ENCODE results near the gene CBARP.
"Not testable (repeated sequence)": the region's sequence is repeated elsewhere in the genome, so short reads cannot be mapped to it uniquely, and the experiment has no call there.

The CBARP gene

DNA sequence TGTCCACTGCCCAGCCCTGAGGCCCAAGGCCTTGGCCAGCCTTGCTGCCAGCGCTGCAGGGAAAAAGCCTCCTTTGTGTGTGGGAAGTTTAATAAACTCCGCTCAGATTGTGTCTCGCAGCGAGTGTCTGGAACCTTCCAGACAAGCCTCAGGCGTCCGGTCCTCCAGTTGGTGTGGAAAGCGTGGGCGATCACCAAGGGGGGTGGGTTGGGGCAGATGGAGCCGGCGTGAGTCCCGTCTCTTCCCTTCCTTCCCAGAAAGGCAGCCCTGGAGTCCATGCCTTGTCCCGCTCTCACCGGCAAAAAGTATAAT, 27.6 kb downstream of the CBARP start:
- DNase-seq (ENCODE audit: low read depth), result no peak

GRCh38 chr19:1208830-1209229, 29.0 kb downstream of the CBARP start:
- DNase-seq (ENCODE audit: low read depth), result not testable (repeated sequence)

DNA sequence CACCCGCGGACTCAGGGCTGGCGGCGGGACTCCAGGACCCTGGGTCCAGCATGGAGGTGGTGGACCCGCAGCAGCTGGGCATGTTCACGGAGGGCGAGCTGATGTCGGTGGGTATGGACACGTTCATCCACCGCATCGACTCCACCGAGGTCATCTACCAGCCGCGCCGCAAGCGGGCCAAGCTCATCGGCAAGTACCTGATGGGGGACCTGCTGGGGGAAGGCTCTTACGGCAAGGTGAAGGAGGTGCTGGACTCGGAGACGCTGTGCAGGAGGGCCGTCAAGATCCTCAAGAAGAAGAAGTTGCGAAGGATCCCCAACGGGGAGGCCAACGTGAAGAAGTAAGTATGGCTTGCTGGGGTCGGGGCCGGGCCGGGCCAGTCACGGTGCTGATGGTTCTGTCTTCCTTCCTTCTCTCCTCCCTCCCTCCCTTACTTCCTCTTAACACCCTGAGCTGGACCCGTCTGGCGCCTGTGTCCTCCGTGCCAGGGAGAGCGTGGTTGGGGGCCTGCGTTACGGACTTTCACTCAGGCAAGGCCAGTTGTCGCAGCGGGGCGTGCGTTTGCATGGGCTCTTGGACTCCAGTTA, 30.8 kb downstream of the CBARP start:
- no peak for DNase-seq (ENCODE audit: low read depth)

GRCh38 chr19:1206150-1206863, 31.5 kb downstream of the CBARP start:
- no peak for DNase-seq (ENCODE audit: low read depth)

DNA sequence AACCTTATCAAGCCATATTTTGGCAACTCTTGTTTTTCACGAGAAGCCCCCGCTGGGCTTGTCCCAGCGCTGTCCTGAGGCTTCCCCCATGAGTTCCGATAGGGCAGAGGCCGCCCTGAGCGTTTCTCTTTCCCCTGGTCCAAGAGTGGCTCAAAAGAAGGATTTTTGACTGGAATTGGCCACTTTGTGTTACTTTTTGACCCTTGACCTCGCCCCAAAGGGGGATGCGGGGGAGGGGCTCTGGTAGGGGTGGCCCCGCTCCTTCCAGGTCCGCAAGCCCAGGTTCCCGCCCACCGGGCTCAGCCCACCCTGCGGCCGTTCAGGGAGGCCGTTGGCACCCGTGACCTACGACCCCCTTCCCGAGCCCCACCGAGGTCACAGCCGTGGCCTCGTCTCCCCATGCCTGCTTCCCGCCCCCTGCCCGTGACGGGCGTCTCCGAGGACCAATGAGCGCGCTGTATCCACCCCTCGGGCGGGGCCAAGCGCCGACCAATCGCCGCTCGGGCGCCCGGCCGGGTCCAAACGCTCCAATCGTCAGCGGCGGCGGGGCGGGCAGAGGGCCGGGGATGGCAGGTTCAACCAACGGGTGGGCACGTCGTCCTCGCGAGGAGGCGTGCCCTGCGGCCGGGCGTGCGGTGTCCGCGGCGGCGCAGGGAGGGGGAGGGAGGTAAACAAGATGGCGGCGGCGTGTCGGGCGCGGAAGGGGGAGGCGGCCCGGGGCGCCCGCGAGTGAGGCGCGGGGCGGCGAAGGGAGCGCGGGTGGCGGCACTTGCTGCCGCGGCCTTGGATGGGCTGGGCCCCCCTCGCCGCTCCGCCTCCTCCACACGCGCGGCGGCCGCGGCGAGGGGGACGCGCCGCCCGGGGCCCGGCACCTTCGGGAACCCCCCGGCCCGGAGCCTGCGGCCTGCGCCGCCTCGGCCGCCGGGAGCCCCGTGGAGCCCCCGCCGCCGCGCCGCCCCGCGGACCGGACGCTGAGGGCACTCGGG, 32.4 kb downstream of the CBARP start, which contains the start of gene STK11:
STK11 (plus strand) TSS at position 665 of the 986 bp plus-strand sequence. CDS start 1,136 bp downstream, outside the sequence.
- peak; percentile 63 for DNase-seq (ENCODE audit: low read depth)

DNA sequence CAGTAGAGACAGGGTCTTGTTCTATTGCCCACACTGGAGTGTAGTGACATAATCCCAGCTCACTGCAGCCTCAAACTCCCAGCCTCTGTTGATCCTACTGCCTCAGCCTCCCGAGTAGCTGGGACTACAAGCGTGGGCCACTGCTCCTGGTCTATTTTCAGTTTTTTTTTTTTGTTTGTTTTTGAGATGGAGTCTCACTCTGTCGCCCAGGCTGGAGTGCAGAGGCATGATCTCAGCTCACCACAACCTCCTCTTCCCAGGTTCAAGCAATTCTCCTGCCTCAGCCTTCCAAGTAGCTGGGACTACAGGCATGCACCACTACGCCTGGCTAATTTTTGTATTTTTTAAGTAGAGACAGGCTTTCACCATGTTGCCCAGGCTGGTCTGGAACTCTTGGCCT, 37.2 kb downstream of the CBARP start:
- not testable (repeated sequence) for DNase-seq (ENCODE audit: low read depth)

DNA sequence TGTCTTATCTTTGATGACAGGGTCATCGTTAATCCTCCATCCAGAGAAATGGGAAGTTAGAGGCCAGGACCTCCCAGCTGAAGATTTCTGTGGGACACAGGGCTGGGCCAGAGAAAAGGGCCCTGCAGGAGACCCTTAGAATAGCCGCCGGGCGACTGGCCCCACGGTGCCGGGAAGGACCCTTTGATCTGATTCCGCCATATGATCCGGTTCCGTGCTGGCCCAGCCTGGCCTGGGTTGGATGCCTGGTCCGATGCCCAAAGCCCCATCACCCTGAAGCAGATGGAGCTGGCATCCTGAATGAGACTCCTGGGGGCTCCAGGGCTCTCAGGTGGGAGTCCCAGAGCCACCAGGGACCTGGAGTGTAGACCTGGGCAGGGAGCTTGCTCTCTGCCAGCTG, 38.3 kb downstream of the CBARP start:
- no peak for DNase-seq (ENCODE audit: low read depth)

- DNase-seq (ENCODE audit: low read depth), result no peak
Measured at GRCh38 chr19:1189419-1189818, 48.4 kb downstream of the CBARP start.

- DNase-seq (ENCODE audit: low read depth), result no peak
Measured at GRCh38 chr19:1183543-1184172, 54.1 kb downstream of the CBARP start.

DNA sequence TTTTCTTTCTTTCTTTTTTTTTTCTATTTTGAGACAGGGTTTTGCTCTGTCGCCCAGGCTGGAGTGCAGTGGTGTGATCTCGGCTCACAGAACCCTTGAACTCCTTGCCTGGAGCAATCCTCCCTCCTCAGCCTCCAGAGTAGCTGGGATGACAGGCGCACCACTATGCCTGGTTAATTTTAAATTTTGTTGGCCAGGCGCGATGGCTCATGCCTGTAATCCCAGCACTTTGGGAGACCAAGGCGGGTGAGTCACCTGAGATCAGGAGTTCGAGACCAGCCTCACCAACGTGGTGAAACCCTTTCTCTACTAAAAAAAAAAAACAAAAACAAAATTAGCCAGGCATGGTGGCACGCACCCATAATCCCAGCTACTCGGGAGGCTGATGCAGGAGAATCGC, 55.1 kb downstream of the CBARP start:
- DNase-seq (ENCODE audit: low read depth), result no peak

DNA sequence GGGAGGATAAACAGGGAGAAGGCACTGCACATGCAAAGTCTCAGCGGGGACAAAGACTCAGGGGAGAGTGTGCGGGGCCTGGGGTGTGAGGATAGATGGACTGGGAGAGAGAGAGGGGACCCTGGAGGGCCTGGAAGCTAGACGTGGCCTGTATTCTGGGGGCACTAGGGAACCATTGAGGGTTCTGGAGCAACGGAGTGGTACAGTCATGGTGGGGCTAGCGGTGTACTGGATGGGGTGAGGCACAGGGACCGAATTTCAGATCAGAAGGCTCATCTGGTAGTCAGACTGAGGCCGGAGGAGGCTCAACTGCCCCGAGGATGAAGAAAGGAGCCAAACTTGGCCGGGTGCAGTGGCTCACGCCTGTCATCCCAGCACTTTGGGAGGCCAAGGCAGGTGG, 55.7 kb downstream of the CBARP start:
- no peak for DNase-seq (ENCODE audit: low read depth)

DNA sequence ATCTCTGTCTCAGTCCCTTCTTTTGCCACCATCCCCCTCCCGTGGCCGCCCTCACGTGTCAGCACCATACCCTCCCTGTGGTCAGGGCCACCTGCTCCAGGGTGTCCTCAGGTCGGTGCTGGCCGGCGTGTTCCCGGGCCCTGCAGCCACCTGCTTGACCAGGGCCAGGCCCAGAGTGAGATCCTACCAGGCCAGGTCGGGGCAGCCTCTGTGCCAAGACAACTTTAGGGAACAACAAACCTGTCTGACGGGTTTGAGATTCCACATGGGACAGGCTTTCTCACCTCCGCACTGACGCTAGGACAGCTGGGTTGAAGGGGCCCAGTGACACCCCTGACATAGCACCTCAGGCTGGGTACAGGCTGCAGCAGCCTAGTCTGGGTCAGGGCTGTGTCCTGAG, 56.2 kb downstream of the CBARP start:
- DNase-seq (ENCODE audit: low read depth), result no peak
